DMS114 treated with DMSO at 0.1 percent for 48 hours (cell line): Measurements from ENCODE around the gene CEACAM20.
"Not testable (repeated sequence)": the region's sequence is repeated elsewhere in the genome, so short reads cannot be mapped to it uniquely, and the experiment has no call there.

ENCODE experiments used
- DNase-seq: peaks from one replicate; lab custom pipeline; 2025; ENCODE audit not compliant: unreplicated experiment; lab: John Stamatoyannopoulos, UW

Gene CEACAM20

DNA sequence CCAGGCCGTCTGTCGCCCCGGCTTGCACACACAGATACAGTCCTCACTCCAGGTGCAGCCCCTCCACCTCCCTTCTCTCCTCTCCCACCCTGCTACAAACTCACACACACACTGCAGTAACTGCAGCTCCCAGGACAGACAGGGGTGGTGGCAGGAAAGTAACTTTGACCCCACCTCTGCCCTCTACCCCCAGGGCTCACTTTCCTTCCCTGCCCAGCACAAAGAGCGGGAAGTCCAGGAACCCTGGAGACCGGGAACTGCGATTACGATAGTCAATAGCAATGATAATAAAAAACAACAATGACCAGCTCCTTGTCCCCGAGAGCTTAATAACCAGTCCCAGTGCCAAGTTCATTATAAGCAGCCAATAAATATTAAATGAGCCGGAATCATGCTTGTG is at the start of gene CEACAM20:
CEACAM20 (minus strand) TSS at position 140 of the 400 bp plus-strand sequence. CDS start 166 bp downstream, outside the sequence.
- no peak for DNase-seq

DNA sequence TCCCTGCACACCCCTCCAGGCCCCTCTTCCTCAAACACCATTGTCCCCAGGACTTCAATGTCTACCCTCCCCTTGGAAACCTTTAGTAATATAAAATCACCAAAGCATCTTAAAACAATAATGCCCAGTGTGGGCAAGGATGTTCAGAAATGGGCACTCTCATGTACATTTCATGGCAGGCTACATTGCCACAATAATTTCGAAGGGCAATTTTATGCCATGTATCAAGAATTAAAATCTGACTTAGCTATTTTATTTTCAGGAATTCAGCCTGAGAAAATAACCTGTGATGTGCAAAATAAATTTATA is 48.0 kb upstream of the CEACAM20 start:
- DNase-seq: no peak

DNA sequence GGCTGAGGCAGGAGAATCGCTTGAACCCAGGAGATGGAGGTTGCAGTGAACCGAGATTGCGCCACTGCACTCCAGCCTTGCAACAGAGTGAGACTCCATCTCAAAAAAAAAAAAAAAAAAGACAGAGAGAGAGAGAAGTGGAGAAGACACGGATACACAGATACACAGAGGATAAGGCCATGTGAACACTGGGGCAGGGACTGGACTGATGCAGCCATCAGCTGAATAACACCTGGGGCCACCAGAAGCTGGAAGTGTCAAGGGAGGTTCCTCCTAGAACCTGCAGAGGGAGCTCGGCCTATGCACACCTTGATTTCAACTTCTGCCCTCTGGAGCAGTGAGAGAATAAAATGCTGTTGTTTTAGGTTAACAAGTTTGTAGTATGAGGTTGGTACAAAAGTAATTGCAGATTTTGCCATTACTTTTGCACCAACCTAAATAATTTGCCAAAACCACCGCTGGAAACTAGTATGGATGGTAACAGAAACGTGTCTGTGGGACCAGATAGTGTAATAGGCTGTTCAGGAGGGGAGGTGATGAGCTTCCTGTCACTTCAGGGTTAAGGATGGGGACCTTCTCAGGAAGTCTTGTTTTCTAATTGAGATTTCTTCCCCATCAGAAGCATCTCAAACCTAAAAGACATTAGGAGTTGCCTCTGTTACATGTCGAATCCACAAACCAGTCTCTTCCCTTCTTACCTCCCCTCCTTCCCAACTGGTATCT is 47.5 kb upstream of the CEACAM20 start:
- no peak for DNase-seq

DNA sequence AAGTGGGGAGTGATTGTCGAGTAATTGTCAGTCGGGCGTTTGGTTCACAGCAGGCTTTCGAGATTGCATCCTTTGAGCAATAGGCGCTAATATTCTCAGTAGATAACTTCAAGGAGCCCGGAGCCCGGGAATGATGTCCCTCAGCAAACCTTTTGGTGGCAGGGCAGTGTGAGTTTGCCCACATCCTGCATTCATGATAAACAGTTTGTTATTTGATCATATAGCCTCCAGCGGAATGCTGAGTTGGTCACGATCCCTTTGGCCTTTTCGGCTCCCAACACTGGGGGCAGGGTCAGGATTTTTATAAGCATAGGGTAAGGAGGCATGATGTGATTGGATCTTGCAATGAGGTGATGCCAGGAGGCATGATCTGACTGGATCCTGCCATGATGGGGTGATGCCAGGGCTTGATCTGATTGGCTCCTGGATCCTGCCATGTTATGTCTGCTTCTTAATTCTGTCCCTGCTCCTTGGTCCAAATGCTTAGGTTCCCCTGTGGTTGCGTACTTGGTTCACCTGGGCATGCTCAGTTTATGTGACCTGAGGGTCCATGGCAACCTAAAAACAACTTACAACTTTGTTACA is 45.7 kb upstream of the CEACAM20 start:
- DNase-seq: no peak

DNA sequence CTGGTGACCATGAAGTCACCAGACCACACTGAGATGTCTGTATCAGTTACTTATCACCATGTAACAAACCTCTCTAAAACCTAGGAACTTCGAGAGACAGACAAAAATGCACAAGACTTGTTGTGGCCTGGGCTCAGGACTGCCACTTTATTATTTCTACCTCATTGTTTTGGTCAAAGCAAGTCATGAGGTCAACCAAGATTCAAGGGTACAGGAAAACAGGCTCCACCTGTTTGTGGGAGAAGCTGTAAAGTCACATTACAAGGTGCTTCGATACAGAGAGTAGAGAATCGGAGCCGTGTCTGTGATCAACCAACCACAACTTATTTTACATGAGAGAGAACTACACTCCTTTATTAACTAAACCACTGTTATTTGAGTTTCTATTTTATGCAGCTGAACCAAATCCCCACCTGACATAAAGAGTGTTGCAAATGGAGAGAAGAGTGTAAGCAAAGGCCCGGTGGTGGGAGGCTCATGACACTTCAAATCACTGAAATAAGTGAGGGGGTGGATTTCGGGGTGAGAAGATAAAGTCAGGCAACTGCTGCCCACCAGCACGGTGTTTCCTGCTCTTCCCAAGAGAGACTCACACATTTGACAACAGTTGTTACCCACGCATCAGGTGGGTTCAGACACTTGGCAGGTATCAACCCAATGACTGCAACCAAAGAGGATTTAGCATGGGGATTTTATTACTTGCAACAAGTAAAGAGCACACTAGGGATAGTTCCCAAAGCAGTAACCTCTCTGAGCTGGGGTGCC is 44.9 kb upstream of the CEACAM20 start:
- DNase-seq: no peak

DNA sequence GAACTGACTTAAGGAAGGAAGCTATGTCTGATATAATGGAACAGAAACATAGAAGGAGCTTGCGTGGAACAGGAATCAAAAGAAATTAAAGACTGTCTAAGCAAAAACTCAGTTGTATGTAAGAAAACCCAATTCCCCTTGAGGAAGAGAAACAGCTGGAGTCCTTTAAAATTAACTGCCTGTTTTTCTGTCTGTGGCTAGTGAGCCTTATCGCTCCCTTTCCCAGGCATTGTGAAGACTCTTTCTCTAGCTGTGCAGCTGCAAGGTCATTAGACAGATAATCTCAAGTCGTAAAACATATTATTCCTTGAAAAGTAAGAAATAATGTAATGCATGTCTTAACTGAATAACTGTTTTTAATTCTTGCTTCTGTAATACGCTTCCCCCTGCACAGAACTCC is 44.2 kb upstream of the CEACAM20 start:
- no peak for DNase-seq

DNA sequence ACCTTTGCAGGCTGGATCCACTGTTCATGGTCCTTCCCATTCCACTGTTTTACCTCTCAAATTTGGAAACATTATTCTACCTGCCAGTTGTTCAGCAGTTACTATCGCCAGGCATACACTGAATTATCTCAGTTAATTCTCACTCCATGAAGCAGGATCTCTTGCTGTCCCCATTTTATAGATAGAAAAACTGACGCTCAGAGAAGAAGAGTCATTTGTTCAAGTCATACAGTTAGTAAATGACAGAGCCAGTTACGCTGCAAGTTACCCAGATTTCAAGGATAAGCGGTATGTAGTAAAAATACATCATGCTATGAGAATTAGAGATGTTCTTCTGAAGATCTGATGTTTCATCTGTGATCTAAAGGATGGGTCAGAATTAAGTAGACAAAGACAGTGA is 43.7 kb upstream of the CEACAM20 start:
- DNase-seq: no peak

GRCh38 chr19:44572581-44572900 is 43.1 kb upstream of the CEACAM20 start:
- no peak for DNase-seq

GRCh38 chr19:44571830-44572580 is 42.5 kb upstream of the CEACAM20 start:
- no peak for DNase-seq

DNA sequence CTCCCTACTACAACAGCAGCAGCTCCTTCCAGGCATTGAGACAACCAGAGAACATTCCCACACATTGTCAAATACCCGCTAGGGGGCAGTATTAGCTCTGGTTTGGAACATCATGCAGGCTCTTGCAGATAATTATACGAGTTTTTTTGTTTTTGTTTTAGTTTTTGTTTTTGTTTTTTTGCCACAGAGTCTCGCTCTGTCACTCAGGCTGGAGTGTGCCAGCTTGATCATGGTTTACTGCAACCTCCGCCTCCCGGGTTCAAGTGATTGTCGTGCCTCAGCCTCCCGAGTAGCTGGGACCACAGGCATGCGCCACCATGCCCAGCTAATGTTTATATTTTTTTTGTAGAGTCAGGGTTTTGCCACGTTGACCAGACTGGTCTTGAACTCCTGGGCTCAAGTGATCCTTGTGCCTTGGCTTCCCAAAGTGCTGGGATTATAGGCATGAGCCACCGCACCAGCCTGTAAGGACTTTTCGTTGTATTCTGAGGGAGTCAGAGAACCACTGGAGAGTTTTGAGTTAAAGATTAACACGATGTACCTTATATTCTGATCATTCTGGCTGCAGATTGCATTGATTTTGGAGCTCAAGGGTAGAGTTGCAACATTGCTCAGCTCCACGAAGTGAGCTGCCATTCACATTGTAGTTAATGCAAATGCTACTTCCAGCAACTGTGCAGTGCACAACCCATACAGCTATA is 41.7 kb upstream of the CEACAM20 start:
- DNase-seq: peak; percentile 33

- DNase-seq: no peak
Observed at GRCh38 chr19:44570603-44570983, 41.1 kb upstream of the CEACAM20 start.

DNA sequence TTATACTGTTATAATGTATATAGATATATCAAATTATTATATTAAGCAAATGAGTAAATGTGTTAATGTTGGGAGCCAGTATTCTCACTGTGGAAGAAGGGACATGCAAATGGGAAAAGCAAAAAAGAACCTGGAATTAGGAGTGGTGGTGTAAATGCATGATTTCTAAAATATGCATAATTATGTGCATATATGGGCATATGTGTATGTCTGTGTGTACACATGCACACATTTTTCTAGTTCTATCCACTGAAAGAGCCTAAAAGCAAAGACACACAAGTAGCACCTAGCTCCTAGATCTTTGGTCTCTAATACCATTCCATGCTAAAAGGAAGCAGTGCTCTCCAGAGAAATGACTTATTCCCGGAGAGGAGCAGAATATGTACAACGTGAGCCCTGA is 38.3 kb upstream of the CEACAM20 start:
- no peak for DNase-seq

DNA sequence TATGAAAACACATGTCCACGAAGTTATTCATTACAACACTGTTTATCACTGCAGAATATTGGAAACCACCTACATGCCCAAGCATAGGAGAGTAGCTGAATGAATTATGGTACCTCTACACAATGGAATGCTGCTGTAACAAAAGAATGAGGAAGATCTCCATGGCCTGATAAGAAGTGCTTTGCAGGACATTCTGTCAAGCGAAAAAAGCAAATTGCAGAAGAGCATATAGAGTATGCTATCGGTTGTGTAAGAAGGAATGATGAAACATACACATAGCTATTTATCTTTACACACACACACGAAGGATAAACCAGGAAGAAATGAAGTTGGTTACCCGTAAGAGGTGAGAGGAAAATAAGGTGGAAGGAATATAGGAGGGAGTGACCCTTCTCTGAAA is 37.5 kb upstream of the CEACAM20 start:
- no peak for DNase-seq

DNA sequence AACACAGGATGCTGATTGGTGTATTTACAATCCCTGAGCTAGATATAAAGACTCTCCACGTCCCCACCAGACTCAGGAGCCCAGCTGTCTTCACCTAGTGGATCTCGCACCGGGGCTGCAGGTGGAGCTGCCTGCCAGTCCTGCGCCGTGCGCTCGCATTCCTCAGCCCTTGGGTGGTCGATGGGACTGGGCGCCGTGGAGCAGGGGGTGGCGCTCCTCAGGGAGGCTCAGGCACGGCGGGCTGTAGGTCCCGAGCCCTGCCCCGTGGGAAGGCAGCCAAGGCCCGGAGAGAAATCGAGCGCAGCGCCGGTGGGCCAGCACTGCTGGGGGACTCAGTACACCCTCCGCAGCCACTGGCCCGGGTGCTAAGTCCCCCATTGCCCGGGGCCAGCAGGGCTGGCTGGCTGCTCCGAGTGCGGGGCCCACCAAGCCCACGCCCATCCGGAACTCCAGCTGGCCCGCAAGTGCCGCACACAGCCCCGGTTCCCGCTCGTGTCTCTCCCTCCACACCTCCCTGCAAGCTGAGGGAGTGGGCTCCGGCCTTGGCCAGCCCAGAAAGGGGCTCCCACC is 33.7 kb upstream of the CEACAM20 start:
- DNase-seq: not testable (repeated sequence)

DNA sequence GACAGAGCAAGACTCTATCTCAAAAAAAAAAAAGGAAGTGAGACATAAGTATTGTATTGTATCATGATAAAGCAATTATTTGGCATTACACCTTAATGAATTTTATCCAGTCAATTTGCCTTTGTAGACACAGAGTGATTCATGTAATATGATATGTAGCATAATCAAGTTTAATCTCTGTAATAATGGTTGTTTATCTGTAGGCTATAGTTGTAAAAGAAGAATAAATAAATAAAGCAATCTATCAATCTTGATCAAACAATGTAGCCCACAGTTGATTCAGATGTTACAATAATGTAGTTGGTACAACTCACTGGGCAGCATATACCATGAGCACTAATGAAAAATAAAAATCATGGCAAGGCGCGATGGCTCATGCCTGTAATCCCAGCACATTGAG is 28.5 kb upstream of the CEACAM20 start:
- no peak for DNase-seq

- DNase-seq: no peak
Observed at GRCh38 chr19:44554641-44555246, 25.3 kb upstream of the CEACAM20 start.

DNA sequence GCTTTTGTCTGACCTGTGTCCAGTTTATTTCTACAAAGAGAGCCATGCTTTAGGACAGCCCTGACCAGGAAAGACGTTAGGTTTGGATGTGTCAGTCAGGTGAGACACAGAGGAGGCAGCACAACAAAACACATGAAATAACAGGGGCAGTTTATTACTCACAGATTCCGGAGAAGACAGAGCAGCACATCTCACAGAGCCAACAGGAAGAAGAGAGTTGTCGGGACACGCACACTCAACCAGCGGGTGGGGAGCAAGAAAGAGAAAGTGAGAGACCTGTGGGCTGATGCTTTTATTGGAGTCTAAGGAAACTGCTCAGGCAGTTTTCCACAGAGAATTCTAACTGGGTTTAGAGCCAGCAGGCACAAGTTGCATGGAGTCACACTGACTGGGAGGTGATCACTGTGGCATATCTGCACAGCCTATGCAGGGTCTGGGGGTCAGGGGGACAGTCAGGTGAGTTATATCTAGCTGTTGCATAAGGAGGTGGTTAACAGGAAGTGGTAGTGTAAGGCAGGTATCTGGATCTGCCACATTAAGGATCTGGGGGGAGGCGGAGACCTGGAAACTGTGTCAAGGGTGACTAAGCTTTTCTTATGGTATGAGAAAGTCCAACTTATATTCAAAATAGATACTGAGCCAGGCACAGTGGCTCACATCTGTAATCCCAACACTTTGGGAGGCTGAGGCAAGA is 24.1 kb upstream of the CEACAM20 start:
- no peak for DNase-seq

- no peak for DNase-seq
Observed at GRCh38 chr19:44552324-44552723, 22.8 kb upstream of the CEACAM20 start.

DNA sequence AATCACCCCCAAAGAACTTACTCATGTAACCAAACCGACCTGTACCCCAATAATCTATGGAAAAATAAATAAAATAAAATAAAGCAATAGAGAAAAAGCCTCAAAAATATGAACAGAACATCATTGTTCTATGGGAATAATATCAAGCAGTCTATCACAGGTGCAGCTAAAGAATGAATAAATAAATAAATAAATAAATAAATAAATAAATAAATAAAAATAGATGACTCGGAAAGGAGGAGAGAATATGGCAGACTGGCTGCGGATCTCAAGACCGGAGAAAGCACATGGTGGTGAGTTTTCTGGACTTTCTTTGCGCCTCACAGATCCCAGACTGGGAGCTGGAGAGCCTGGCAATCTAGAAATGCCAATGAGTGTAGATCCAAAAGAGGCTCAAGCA is 22.4 kb upstream of the CEACAM20 start:
- no peak for DNase-seq

DNA sequence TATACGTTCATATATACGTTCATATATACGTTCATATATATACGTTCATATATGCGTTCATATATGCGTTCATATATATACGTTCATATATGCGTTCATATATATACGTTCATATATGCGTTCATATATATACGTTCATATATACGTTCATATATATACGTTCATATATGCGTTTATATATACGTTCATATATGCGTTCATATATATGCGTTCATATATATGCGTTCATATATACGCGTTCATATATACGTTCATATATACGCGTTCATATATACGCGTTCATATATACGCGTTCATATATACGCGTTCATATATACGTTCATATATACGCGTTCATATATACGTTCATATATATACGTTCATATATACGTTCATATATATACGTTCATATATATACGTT is 21.5 kb upstream of the CEACAM20 start:
- DNase-seq: not testable (repeated sequence)
